ENCODE results near the gene PRAMEF6. TPM values are rescaled to one million over a fixed set of nuclear protein-coding genes. Genes with fewer than 3 reads are reported as not detected.

PRAMEF6 gene
- total RNA-seq, 1 experiment from 2014 or later = not detected

Other genes starting within 250 kb of the PRAMEF6 start
- gene AADACL3, start 231.5 kb downstream of the PRAMEF6 start, total RNA-seq (2021) = not detected in 2 replicates
- not detected in 2 replicates for gene CFAP107, start 201.4 kb downstream of the PRAMEF6 start, total RNA-seq (2021)
- gene PRAMEF12, start 173.8 kb downstream of the PRAMEF6 start, total RNA-seq (2021) = not detected in 2 replicates
- gene PRAMEF1, start 156.2 kb downstream of the PRAMEF6 start, total RNA-seq (2021) = not detected in 2 replicates
- gene PRAMEF11, start 116.2 kb downstream of the PRAMEF6 start, total RNA-seq (2021) = not detected in 2 replicates
- not detected in 2 replicates for gene HNRNPCL1, start 98.9 kb downstream of the PRAMEF6 start, total RNA-seq (2021)
- gene PRAMEF2, start 90.5 kb downstream of the PRAMEF6 start, total RNA-seq (2021) = not detected in 2 replicates
- not detected in 2 replicates for gene PRAMEF4, start 61.4 kb downstream of the PRAMEF6 start, total RNA-seq (2021)
- gene PRAMEF10, start 49.3 kb downstream of the PRAMEF6 start, total RNA-seq (2021) = not detected in 2 replicates
- not detected in 2 replicates for gene PRAMEF7, start 31.0 kb downstream of the PRAMEF6 start, total RNA-seq (2021)
- not detected in 2 replicates for gene PRAMEF27, start 109.0 kb upstream of the PRAMEF6 start, total RNA-seq (2021)
- gene HNRNPCL3, start 113.2 kb upstream of the PRAMEF6 start, total RNA-seq (2021) = not detected in 2 replicates
- not detected in 2 replicates for gene PRAMEF25, start 123.2 kb upstream of the PRAMEF6 start, total RNA-seq (2021)
- gene HNRNPCL2, start 169.3 kb upstream of the PRAMEF6 start, total RNA-seq (2021) = not detected in 2 replicates
- not detected in 2 replicates for gene PRAMEF26, start 208.4 kb upstream of the PRAMEF6 start, total RNA-seq (2021)
- not detected in 2 replicates for gene HNRNPCL4, start 218.1 kb upstream of the PRAMEF6 start, total RNA-seq (2021)
- gene PRAMEF9, start 224.3 kb upstream of the PRAMEF6 start, total RNA-seq (2021) = not detected in 2 replicates